GM23248 (cell line): ENCODE results near the gene PLCL2. TPM values are rescaled to one million over a fixed set of nuclear protein-coding genes. Genes with fewer than 3 reads are reported as not detected.

Experiments
- DNase-seq: peaks from one replicate; pipeline ENCODE4 v3.0.0-alpha.2; 2015
- H2AFZ ChIP-seq: fragments of 200-600 bp; sonication (generic); 2 replicates; pipeline ENCODE4 v1.6.1; 2016; ENCODE audit warnings: antibody characterized with exemption
- H3F3A ChIP-seq: fragments of 200-600 bp; sonication (generic); 2 replicates; pipeline ENCODE4 v1.6.1; 2016; ENCODE audit warnings: mild to moderate bottlenecking, antibody characterized with exemption, mixed run types; ENCODE audit not compliant: insufficient read depth
- H3K27ac ChIP-seq: fragments of 200-600 bp; sonication (generic); 2 replicates; pipeline ENCODE4 v1.5.1; 2016; ENCODE audit warnings: mild to moderate bottlenecking
- H3K27me3 ChIP-seq: fragments of 200-600 bp; sonication (generic); replicated peaks from 2 replicates; pipeline ENCODE4 v1.6.1; 2016; ENCODE audit warnings: mild to moderate bottlenecking; ENCODE audit not compliant: insufficient read depth
- H3K36me3 ChIP-seq: fragments of 200-600 bp; sonication (generic); 2 replicates; pipeline ENCODE4 v1.6.1; 2016; ENCODE audit warnings: low read depth, mild to moderate bottlenecking
- H3K4me1 ChIP-seq: fragments of 200-600 bp; sonication (generic); 2 replicates; pipeline ENCODE4 v1.6.1; 2016; ENCODE audit warnings: mild to moderate bottlenecking; ENCODE audit not compliant: insufficient read depth
- H3K4me2 ChIP-seq: fragments of 200-600 bp; sonication (generic); one replicate; pipeline ENCODE4 v1.6.1; 2016; ENCODE audit warnings: mild to moderate bottlenecking; ENCODE audit not compliant: unreplicated experiment
- H3K4me3 ChIP-seq: fragments of 200-600 bp; sonication (generic); 2 replicates; pipeline ENCODE4 v1.5.1; 2016; ENCODE audit warnings: mild to moderate bottlenecking
- H3K79me2 ChIP-seq: fragments of 200-600 bp; sonication (generic); 2 replicates; pipeline ENCODE4 v1.6.1; 2016; ENCODE audit warnings: mild to moderate bottlenecking; ENCODE audit not compliant: insufficient read depth
- H3K9ac ChIP-seq: fragments of 200-600 bp; sonication (generic); 2 replicates; pipeline ENCODE4 v1.6.1; 2016; ENCODE audit warnings: mild to moderate bottlenecking
- H3K9me2 ChIP-seq: fragments of 200-600 bp; sonication (generic); 2 replicates; pipeline ENCODE4 v1.6.1; 2016; ENCODE audit warnings: mixed run types, mild to moderate bottlenecking, moderate library complexity; ENCODE audit not compliant: insufficient read depth
- H3K9me3 ChIP-seq: fragments of 200-600 bp; sonication (generic); one replicate; pipeline ENCODE4 v1.6.1; 2017; ENCODE audit warnings: low read depth
- H4K20me1 ChIP-seq: fragments of 200-600 bp; sonication (generic); 2 replicates; pipeline ENCODE4 v1.6.0; 2016; ENCODE audit not compliant: insufficient read depth
- EZH2 ChIP-seq: fragments of 200-600 bp; sonication (generic); IDR thresholded peaks from 2 replicates; pipeline ENCODE4 v1.6.1; 2018; ENCODE audit warnings: antibody characterized with exemption, mild to moderate bottlenecking; ENCODE audit not compliant: insufficient read depth, poor library complexity, severe bottlenecking
- EZH2phosphoT487 ChIP-seq: fragments of 200-600 bp; sonication (generic); IDR thresholded peaks from 2 replicates; pipeline ENCODE4 v1.6.1; 2018; ENCODE audit warnings: antibody characterized with exemption, moderate library complexity, mild to moderate bottlenecking, low read depth; ENCODE audit not compliant: insufficient read depth
- WGBS, 2 experiments: methylation state at CpG; one replicate each; pipeline ENCODE4 v1.1.6; 2015 to 2017; ENCODE audit warnings: low lambda C conversion rate in 2 of 2, low coverage in 1 of 2; ENCODE audit errors: missing lambda C conversion rate in 2 of 2; 5-methylcytosine and 5-hydroxymethylcytosine counted together
- in situ Hi-C: fragments of 300-500 bp; cut with MboI; formaldehyde crosslinking; loops from 2 replicates; pipeline ENCODE4 v1.15.0; 2020
- polyA plus RNA-seq: library from polyadenylated mRNA; unstranded; fragments of >200 nt; fragmentation: Nextera tagmentation; extraction: Ambion mirVana; gene quantifications from 2 replicates; pipeline ENCODE4 v1.2.1, GENCODE V29; 2016
- total RNA-seq: library from RNA; depleted of rRNA; stranded (reverse); fragments of >200 nt; shearing (Covaris generic); gene quantifications from 2 replicates; pipeline ENCODE4 v1.2.3, GENCODE V29; 2014

The PLCL2 gene
- total and polyA plus RNA-seq, 2 experiments from 2014 or later, result 1.4 to 5.1 TPM

DNA sequence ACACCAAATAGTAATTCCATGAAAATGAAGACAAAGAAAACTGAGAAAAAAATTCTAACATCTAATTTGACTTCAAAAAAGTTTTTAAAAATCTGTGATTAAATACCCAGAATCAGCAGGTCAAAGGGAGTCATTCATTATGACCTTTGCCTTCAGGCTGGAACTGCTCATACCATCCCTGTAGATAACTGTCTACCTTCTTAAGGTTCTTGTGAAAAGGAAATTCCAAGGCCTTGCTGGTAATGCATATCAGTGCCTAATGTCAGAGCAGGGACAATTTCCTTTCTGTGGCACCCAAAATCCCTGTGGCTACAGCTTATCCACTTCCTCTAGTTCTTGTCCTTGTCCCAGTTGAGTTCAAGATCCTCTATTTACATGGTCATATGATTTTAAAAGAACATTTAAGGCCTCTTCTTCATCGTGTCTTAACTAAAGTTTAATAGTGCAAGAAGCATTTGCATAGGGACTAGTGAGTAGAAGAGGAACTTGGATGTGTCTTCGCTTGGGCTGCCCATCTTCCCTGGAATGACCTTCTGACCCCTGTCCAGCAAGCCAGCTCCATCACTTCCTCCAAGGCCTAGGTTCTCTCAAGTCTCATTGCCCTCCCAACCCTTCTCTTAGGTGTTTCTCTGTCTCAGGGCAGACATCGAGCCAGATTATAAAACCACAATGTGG, 8.7 kb upstream of the PLCL2 start:
- no peak for TF ChIP-seq EZH2
- no peak for TF ChIP-seq EZH2phosphoT487

GRCh38 chr3:16877505-16877904, 7.2 kb upstream of the PLCL2 start:
- Histone ChIP-seq H3K4me3 (no peak overlapping the region), H4K20me1 (no peaks in the 10 kb centered on the region), H2AFZ (no peak overlapping the region), H3F3A (peaks cover 6% of the 10 kb centered on the region), H3K4me2 (no peak overlapping the region), H3K9me3 (no peaks in the 10 kb centered on the region), H3K9me2 (no peaks in the 10 kb centered on the region), H3K27me3 (no peaks in the 10 kb centered on the region; the same call in 1 of the 2 replicates), H3K27ac (no peak overlapping the region), H3K36me3 (no peaks in the 10 kb centered on the region), H3K79me2 (no peaks in the 10 kb centered on the region), H3K9ac (no peak overlapping the region), H3K4me1 (0 out of 2 replicates have a peak, but pooled peaks cover 4% of the 10 kb centered on the region)
- no peak for DNase-seq
- no peak for TF ChIP-seq EZH2phosphoT487
- TF ChIP-seq EZH2, result no peak
- in situ Hi-C loops, result no loop called here
- WGBS, 2 experiments, result 94% methylated on average over 2 of the region's 2 CpGs

More for the DNA sequence above, 8.7 kb upstream of the PLCL2 start:
- in situ Hi-C loops, result no loop called here
- Histone ChIP-seq H3F3A (no peaks in the 10 kb centered on the region), H4K20me1 (no peaks in the 10 kb centered on the region), H2AFZ (no peak overlapping the region), H3K9me3 (no peaks in the 10 kb centered on the region), H3K9ac (no peak overlapping the region), H3K9me2 (no peaks in the 10 kb centered on the region), H3K4me3 (no peak overlapping the region), H3K79me2 (no peaks in the 10 kb centered on the region), H3K27me3 (no peaks in the 10 kb centered on the region; the same call in 1 of the 2 replicates), H3K4me2 (no peak overlapping the region), H3K4me1 (0 out of 2 replicates have a peak, but pooled peaks cover 4% of the 10 kb centered on the region), H3K27ac (no peak overlapping the region), H3K36me3 (no peaks in the 10 kb centered on the region)
- 83 to 85% methylated on average over 3 of the region's 3 CpGs for WGBS, 2 experiments
- no peak for DNase-seq

GRCh38 chr3:16877911-16878310, 6.8 kb upstream of the PLCL2 start:
- in situ Hi-C loops, result no loop called here

GRCh38 chr3:16881896-16882630, 2.7 kb upstream of the PLCL2 start:
- peaks cover 10% of the 10 kb centered on the region for H3K4me1 ChIP-seq
- H3K4me3 ChIP-seq, result no peak overlapping the region
- no peaks in the 10 kb centered on the region for H3K9me2 ChIP-seq
- H2AFZ ChIP-seq, result no peak overlapping the region
- H3K9me3 ChIP-seq, result no peaks in the 10 kb centered on the region
- in situ Hi-C loops, result no loop called here
- H4K20me1 ChIP-seq, result no peaks in the 10 kb centered on the region
- no peak overlapping the region for H3K4me2 ChIP-seq
- no peaks in the 10 kb centered on the region for H3K36me3 ChIP-seq
- 46 to 53% methylated on average over 6 of the region's 6 CpGs for WGBS, 2 experiments
- H3K9ac ChIP-seq, result no peak overlapping the region
- H3K27ac ChIP-seq, result no peak overlapping the region
- TF ChIP-seq EZH2phosphoT487 (no peak), EZH2 (no peak)
- peaks cover 25% of the 10 kb centered on the region for H3F3A ChIP-seq
- DNase-seq, result peak; percentile 11
- H3K27me3 ChIP-seq, result no peaks in the 10 kb centered on the region; the same call in 1 of the 2 replicates
- peaks cover 10% of the 10 kb centered on the region for H3K79me2 ChIP-seq

More at GRCh38 chr3:16877911-16878310, 6.8 kb upstream of the PLCL2 start:
- H4K20me1 ChIP-seq, result no peaks in the 10 kb centered on the region
- no peak overlapping the region for H3K4me2 ChIP-seq
- H3K4me1 ChIP-seq, result 0 out of 2 replicates have a peak, but pooled peaks cover under 1% of the 10 kb centered on the region
- no peaks in the 10 kb centered on the region; the same call in 1 of the 2 replicates for H3K27me3 ChIP-seq
- no peaks in the 10 kb centered on the region for H3K79me2 ChIP-seq
- H3K4me3 ChIP-seq, result no peak overlapping the region
- H3F3A ChIP-seq, result peaks cover 10% of the 10 kb centered on the region
- TF ChIP-seq EZH2, result no peak
- TF ChIP-seq EZH2phosphoT487, result no peak
- H3K9me3 ChIP-seq, result no peaks in the 10 kb centered on the region
- 86 to 88% methylated on average over 1 of the region's 1 CpG for WGBS, 2 experiments
- no peaks in the 10 kb centered on the region for H3K9me2 ChIP-seq
- no peak overlapping the region for H3K27ac ChIP-seq
- H3K9ac ChIP-seq, result no peak overlapping the region
- no peaks in the 10 kb centered on the region for H3K36me3 ChIP-seq
- no peak for DNase-seq
- no peak overlapping the region for H2AFZ ChIP-seq
